ENCODE measurements around the gene PROCA1. TPM values are rescaled to one million over a fixed set of nuclear protein-coding genes. Genes with fewer than 3 reads are reported as not detected.

Gene PROCA1
- total and polyA plus RNA-seq, 2 of the 8 experiments (the other 6 are each of a cell fraction or from before 2014, with no cell fraction given) = 21.2 to 26.3 TPM

DNA sequence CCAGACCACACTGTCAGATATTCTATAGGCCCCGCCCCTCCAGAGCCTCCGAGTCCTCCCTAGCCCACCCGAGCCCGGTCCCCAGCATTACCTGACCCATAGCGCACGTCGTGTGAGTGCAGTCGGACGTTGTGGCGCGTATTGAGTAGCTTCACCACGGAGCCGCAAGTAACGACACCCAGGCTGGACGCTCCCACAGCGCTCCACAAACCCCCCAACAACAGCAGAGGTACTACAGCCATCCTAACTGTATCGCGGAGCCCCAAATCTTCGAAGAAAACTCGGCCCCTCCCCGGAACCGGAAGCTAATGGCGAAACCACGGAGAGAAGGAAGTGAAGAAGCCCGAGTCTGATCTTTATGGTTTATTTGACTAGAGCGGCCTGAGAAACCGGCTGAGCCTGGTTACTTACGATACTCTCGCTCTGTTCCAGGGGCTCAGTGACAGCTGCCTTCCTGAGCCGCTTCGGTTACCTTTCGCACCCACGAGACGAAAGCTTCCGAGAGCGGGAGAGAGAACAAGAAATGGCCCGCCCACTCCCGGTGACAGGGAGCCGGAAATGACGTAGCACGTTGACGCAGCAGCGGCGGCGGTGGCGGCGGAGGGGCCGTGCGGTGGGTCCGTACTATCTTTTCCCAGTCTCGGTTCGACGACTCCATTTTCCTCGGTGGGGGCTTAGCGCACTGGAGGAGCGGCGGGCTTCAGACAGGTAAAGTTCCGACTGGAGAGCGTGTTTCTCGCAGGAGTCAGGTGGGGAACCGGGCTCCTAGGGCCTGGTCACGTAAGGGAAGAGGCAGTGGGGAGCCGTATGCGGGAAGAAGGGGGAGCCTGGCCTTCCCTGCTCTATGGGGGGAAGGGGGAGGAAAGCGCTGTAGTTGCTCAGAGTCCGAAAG lies 49.8 kb downstream of the PROCA1 start, which contains the start of the genes SDF2 and SUPT6H (continued):
- TF ChIP-seq, protein P1, sequence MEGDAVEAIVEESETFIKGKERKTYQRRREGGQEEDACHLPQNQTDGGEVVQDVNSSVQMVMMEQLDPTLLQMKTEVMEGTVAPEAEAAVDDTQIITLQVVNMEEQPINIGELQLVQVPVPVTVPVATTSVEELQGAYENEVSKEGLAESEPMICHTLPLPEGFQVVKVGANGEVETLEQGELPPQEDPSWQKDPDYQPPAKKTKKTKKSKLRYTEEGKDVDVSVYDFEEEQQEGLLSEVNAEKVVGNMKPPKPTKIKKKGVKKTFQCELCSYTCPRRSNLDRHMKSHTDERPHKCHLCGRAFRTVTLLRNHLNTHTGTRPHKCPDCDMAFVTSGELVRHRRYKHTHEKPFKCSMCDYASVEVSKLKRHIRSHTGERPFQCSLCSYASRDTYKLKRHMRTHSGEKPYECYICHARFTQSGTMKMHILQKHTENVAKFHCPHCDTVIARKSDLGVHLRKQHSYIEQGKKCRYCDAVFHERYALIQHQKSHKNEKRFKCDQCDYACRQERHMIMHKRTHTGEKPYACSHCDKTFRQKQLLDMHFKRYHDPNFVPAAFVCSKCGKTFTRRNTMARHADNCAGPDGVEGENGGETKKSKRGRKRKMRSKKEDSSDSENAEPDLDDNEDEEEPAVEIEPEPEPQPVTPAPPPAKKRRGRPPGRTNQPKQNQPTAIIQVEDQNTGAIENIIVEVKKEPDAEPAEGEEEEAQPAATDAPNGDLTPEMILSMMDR (IDR thresholded peaks at IDR 0.05; ENCODE audit: control extremely low read depth in 1 of 3, insufficient read depth in 1 of 3, low read depth in 1 of 3, low read length in 3 of 3) = no peak
- TF ChIP-seq TBP (IDR thresholded peaks at IDR 0.05; ENCODE audit: low read depth, low read length) (no peak), JUND (IDR thresholded peaks at IDR 0.05; ENCODE audit: low read length) (no peak), POLR2A (IDR thresholded peaks at IDR 0.05; ENCODE audit: control extremely low read depth in 1 of 2, low read depth in 2 of 2, low read length in 2 of 2) (peak; percentile 75 to 76; a peak in 2 of 3 replicates), YY1 (IDR thresholded peaks at IDR 0.05; ENCODE audit: low read depth, low read length) (peak; percentile 47; the same call in 1 of the 2 replicates), MAX (IDR thresholded peaks at IDR 0.05) (peak; percentile 48; the same call in 1 of the 2 replicates), CREB1 (IDR thresholded peaks at IDR 0.05) (peak; percentile 94), PHF8 (conservative IDR thresholded peaks at IDR 0.05; ENCODE audit: low read depth, low read length) (peak; percentile 86), CHD1 (IDR thresholded peaks at IDR 0.05; ENCODE audit: low read depth, low read length) (no peak), CBX5 (IDR thresholded peaks at IDR 0.05; ENCODE audit: low read depth, low read length) (no peak), TAF1 (IDR thresholded peaks at IDR 0.05; ENCODE audit: low read depth, low read length) (peak; percentile 82), ATF3 (IDR thresholded peaks at IDR 0.05; ENCODE audit: insufficient read depth, low read depth, low read length) (no peak), SRF (IDR thresholded peaks at IDR 0.05; ENCODE audit: low read depth, low read length) (no peak), SAP30 (IDR thresholded peaks at IDR 0.05; ENCODE audit: insufficient read depth, insufficient replicate concordance, low read length) (peak; percentile 47), SIRT6 (IDR thresholded peaks at IDR 0.05; ENCODE audit: low read length) (no peak), CBX8 (IDR thresholded peaks at IDR 0.05; ENCODE audit: borderline replicate concordance, low read depth, low read length) (no peak), BACH1 (IDR thresholded peaks at IDR 0.05; ENCODE audit: low read length) (no peak), CTBP2 (IDR thresholded peaks at IDR 0.05; ENCODE audit: borderline replicate concordance, insufficient read depth, insufficient read length, low read length) (no peak), KDM5A (IDR thresholded peaks at IDR 0.05; ENCODE audit: low read length) (peak; percentile 56; the same call in 1 of the 2 replicates), MAFK (IDR thresholded peaks at IDR 0.05; ENCODE audit: low read depth, low read length) (no peak)
